ENCODE data around the gene FCF1. TPM values are rescaled to one million over a fixed set of nuclear protein-coding genes. Genes with fewer than 3 reads are reported as not detected.

FCF1 gene
- 10 to 100 TPM; 12.3 to 44.6 (median 36.7) TPM for total RNA-seq
- 10 to 100 TPM in 1 of 2 donors, 1 to 10 TPM in 1; 4.3 to 46.2 TPM for polyA plus RNA-seq
- long read RNA-seq, donor 1, full-length matches to known transcripts: 1 of 3 reads
- long read RNA-seq, donor 1, partial matches to known transcripts: 1 of 3 reads
- long read RNA-seq, donor 1, other reads (novel, unspliced or antisense): 1 of 3 reads
- long read RNA-seq, donor 2, partial matches to known transcripts: 0 of 4 reads
- long read RNA-seq, donor 2, other reads (novel, unspliced or antisense): 4 of 4 reads
- long read RNA-seq, donor 3, partial matches to known transcripts: 4 of 7 reads
- long read RNA-seq, donor 3, other reads (novel, unspliced or antisense): 1 of 7 reads

GRCh38 chr14:74712499-74713394 is at the start of gene FCF1, which contains the start of gene AREL1:
TSS of gene FCF1 (plus strand) at chr14:74713144. CDS start at chr14:74713198, 54 bp downstream.
TSS of gene AREL1 (minus strand) at chr14:74713080. CDS start at chr14:74685615, 27,465 bp downstream.
- H3K27ac ChIP-seq: peak within 1 kb of the TSS; percentile 59 to 88 (median 78)
- no peaks in the 10 kb centered on the region for H3K9me3 ChIP-seq
- TF ChIP-seq POLR2A (IDR thresholded peaks at IDR 0.05): peak; percentile 23 to 79
- TF ChIP-seq, protein P1, sequence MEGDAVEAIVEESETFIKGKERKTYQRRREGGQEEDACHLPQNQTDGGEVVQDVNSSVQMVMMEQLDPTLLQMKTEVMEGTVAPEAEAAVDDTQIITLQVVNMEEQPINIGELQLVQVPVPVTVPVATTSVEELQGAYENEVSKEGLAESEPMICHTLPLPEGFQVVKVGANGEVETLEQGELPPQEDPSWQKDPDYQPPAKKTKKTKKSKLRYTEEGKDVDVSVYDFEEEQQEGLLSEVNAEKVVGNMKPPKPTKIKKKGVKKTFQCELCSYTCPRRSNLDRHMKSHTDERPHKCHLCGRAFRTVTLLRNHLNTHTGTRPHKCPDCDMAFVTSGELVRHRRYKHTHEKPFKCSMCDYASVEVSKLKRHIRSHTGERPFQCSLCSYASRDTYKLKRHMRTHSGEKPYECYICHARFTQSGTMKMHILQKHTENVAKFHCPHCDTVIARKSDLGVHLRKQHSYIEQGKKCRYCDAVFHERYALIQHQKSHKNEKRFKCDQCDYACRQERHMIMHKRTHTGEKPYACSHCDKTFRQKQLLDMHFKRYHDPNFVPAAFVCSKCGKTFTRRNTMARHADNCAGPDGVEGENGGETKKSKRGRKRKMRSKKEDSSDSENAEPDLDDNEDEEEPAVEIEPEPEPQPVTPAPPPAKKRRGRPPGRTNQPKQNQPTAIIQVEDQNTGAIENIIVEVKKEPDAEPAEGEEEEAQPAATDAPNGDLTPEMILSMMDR (IDR thresholded peaks at IDR 0.05): no peak
- ATAC-seq: peak; percentile 95 to 99 (median 99)
- intact Hi-C loops (cut with DNase I): loop anchor here in 5 of 10 donors (2.0 to 10.0 kb wide), 3 partner anchors 52 to 104 kb away; partner anchors contain the start of genes LTBP2 (in 3 of the 5) and YLPM1 (in 3 of the 5)
- H3K36me3 ChIP-seq: peaks cover 0 to 33% (median 31%) of the 10 kb centered on the region in 9 donors
- peaks cover 0 to 44% (median 28%) of the 10 kb centered on the region in 12 donors for H3K4me1 ChIP-seq
- peak; percentile 78 to 86 (median 83) for DNase-seq
- 0% methylated on average over 23 to 31 of the region's 31 CpGs for WGBS, 4 donors
- H3K4me3 ChIP-seq: peak within 1 kb of the TSS; percentile 63 to 95 (median 80)
- H3K27me3 ChIP-seq: no peaks in the 10 kb centered on the region

- Histone ChIP-seq H3K4me1 (peaks cover 0 to 30% (median 10%) of the 10 kb centered on the region in 12 donors), H3K27ac (peak overlapping the region in 11 of 12 donors; percentile 11 to 63 (median 47)), H3K36me3 (peaks cover 0 to 97% (median 84%) of the 10 kb centered on the region in 9 donors), H3K27me3 (no peaks in the 10 kb centered on the region), H3K9me3 (no peaks in the 10 kb centered on the region), H3K4me3 (no peak overlapping the region)
- 60 to 87% (median 77%) methylated on average over 7 of the region's 7 CpGs for WGBS, 4 donors
- TF ChIP-seq POLR2A (IDR thresholded peaks at IDR 0.05): no peak
- TF ChIP-seq, protein P1 (IDR thresholded peaks at IDR 0.05): peak in 1 of 12 donors; percentile 27
- DNase-seq (peak in 2 of 5 donors; percentile 24 to 69), ATAC-seq (peak; percentile 62 to 94 (median 86))
- intact Hi-C loops (cut with DNase I): loop anchor here in 2 of 10 donors (10.0 kb wide), 2 partner anchors 49 to 151 kb away; partner anchors contain the start of gene LTBP2 (in 1 of the 2)
These were observed 49.1 kb upstream of the FCF1 start for GRCh38 chr14:74663884-74664283.

DNA sequence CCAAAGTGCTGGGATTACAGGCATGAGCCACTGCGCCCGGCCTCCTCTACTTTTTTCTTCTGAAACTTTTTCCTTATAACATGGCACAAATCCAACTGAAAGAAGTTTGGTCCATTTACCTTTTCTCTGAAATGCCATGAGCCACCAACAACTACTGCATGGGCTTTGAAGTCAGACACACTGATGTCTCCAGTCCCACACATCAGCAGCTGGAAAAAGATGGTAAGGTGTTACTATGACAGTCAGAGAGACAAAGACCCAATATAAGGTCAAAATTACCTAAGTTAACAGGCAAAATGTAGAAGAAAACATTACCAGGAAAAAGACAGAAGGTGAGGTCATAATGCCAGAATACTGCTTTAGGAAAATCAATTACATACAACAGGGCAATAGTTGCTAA is 48.2 kb upstream of the FCF1 start:
- 93 to 97% (median 95%) methylated on average over 2 of the region's 2 CpGs for WGBS, 4 donors
- H3K36me3 ChIP-seq: peaks cover 0 to 98% (median 88%) of the 10 kb centered on the region in 9 donors
- no peak overlapping the region for H3K4me3 ChIP-seq
- ATAC-seq: no peak
- H3K9me3 ChIP-seq: no peaks in the 10 kb centered on the region
- intact Hi-C loops (cut with DNase I): loop anchor here in 2 of 10 donors (10.0 kb wide), 2 partner anchors 50 to 150 kb away; partner anchors contain the start of gene LTBP2 (in 1 of the 2)
- TF ChIP-seq POLR2A (IDR thresholded peaks at IDR 0.05): no peak
- TF ChIP-seq, protein P1 (IDR thresholded peaks at IDR 0.05): no peak
- H3K27me3 ChIP-seq: no peaks in the 10 kb centered on the region
- H3K4me1 ChIP-seq: peaks cover 0 to 30% (median 10%) of the 10 kb centered on the region in 12 donors
- DNase-seq: no peak
- peak overlapping the region in 7 of 12 donors; percentile 11 to 59 (median 47) for H3K27ac ChIP-seq
